Peyer's patch (tissue), 4 donors: ENCODE data around the gene SLC47A1.

Experiments used
- CTCF ChIP-seq, 6 experiments: fragments of 450-650 bp in 4 of 6; fragments of 200-600 bp in 2 of 6; sonication (generic) in 1 of 6; IDR thresholded peaks; one replicate each; pipeline ENCODE4 v1.5.1; 2017 to 2019; ENCODE audit warnings: antibody characterized with exemption in 6 of 6, mild to moderate bottlenecking in 3 of 6, moderate library complexity in 1 of 6
- POLR2A ChIP-seq, 2 donors: fragments of 450-650 bp; IDR thresholded peaks; one replicate each; pipeline ENCODE4 v1.5.1; 2017; ENCODE audit warnings: antibody characterized with exemption in 2 of 2, mild to moderate bottlenecking in 2 of 2, moderate library complexity in 2 of 2

- TF ChIP-seq CTCF (IDR thresholded peaks at IDR 0.05), result no peak
- TF ChIP-seq POLR2A (IDR thresholded peaks at IDR 0.05), result no peak
Observed at GRCh38 chr17:19508577-19508867, 25.1 kb upstream of the SLC47A1 start.
